ENCODE measurements around the gene OPCML. TPM values are rescaled to one million over a fixed set of nuclear protein-coding genes. Genes with fewer than 3 reads are reported as not detected.

OPCML gene
- total RNA-seq, 1 experiment from 2014 or later = not detected

- intact Hi-C loops (cut with micrococcal nuclease) = loop anchor here (5.0 kb wide), 1 partner anchor 703 kb away; no protein-coding TSS in a partner anchor
- no peak overlapping the region for H3K4me3 ChIP-seq (ENCODE audit: low read length)
- no peak overlapping the region for H2AFZ ChIP-seq (ENCODE audit: low read length)
- H3K27me3 ChIP-seq (ENCODE audit: low read length) = no peaks in the 10 kb centered on the region
- no peaks in the 10 kb centered on the region for H3K79me2 ChIP-seq (ENCODE audit: low read length)
- 0 out of 2 replicates have a peak, but pooled peaks cover 12% of the 10 kb centered on the region for H3K9me3 ChIP-seq (ENCODE audit: low read length)
- no peak overlapping the region for H3K9ac ChIP-seq (ENCODE audit: low read length)
- no peak overlapping the region for H3K27ac ChIP-seq (ENCODE audit: low read length)
- H3K36me3 ChIP-seq (ENCODE audit: low read depth, low read length) = no peaks in the 10 kb centered on the region
- POLR2A ChIA-PET (ENCODE audit: unreplicated experiment) = no interaction called here
- no peaks in the 10 kb centered on the region for H3K9me2 ChIP-seq (replicated peaks; ENCODE audit: low read length)
- ATAC-seq (no peak), DNase-seq (peak; percentile 30)
- H4K20me1 ChIP-seq (ENCODE audit: low read length) = no peaks in the 10 kb centered on the region
- TF ChIP-seq EZH2 (IDR thresholded peaks at IDR 0.05; ENCODE audit: low read length, unreplicated experiment) = no peak
- TF ChIP-seq, protein P1, sequence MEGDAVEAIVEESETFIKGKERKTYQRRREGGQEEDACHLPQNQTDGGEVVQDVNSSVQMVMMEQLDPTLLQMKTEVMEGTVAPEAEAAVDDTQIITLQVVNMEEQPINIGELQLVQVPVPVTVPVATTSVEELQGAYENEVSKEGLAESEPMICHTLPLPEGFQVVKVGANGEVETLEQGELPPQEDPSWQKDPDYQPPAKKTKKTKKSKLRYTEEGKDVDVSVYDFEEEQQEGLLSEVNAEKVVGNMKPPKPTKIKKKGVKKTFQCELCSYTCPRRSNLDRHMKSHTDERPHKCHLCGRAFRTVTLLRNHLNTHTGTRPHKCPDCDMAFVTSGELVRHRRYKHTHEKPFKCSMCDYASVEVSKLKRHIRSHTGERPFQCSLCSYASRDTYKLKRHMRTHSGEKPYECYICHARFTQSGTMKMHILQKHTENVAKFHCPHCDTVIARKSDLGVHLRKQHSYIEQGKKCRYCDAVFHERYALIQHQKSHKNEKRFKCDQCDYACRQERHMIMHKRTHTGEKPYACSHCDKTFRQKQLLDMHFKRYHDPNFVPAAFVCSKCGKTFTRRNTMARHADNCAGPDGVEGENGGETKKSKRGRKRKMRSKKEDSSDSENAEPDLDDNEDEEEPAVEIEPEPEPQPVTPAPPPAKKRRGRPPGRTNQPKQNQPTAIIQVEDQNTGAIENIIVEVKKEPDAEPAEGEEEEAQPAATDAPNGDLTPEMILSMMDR (conservative IDR thresholded peaks at IDR 0.05; ENCODE audit: low read depth, low read length) = peak; percentile 71
- TF ChIP-seq EZH2phosphoT487 (IDR thresholded peaks at IDR 0.05; ENCODE audit: borderline replicate concordance, low read length) = no peak
- BruUV-seq (replicated peaks) = no TSS peak
- no peak overlapping the region for H3K4me2 ChIP-seq (ENCODE audit: low read length)
- H3F3A ChIP-seq (ENCODE audit: low read length, unreplicated experiment) = no peaks in the 10 kb centered on the region
- CTCF ChIA-PET = interaction anchor here (0.7 kb wide), 1 partner anchor 701 kb away, joined by 5 read pairs; no protein-coding TSS in a partner anchor
- no peaks in the 10 kb centered on the region for H3K4me1 ChIP-seq (ENCODE audit: insufficient read depth, low read length)
Observed at GRCh38 chr11:133134314-133135173, 397.8 kb downstream of the OPCML start.

DNA sequence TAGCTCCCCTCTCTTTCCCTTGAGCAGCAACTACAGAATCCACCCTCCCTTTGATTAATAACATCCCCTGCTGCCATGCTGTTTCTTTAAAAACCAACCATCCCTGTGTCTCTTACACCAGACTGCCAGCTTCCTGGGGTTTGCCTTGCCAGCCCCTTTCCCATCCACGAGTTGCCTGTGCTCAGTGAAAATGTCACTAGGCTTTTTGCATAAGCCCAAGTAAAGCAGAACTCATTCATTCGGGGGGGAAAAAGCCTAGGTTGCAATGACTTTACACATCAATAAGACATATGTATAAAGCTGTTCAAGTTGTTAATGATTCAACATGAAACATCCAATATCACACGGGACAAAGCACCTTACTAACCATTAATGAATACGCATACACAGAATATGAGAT, 398.7 kb downstream of the OPCML start:
- no peaks in the 10 kb centered on the region for H3K79me2 ChIP-seq (ENCODE audit: low read length)
- no peak overlapping the region for H3K4me2 ChIP-seq (ENCODE audit: low read length)
- H3K27ac ChIP-seq (ENCODE audit: low read length) = no peak overlapping the region
- intact Hi-C loops (cut with micrococcal nuclease) = loop anchor here (5.0 kb wide), 1 partner anchor 704 kb away; no protein-coding TSS in a partner anchor
- no TSS peak for BruUV-seq (replicated peaks)
- H3K4me3 ChIP-seq (ENCODE audit: low read length) = no peak overlapping the region
- POLR2A ChIA-PET (ENCODE audit: unreplicated experiment) = no interaction called here
- no peaks in the 10 kb centered on the region for H3K4me1 ChIP-seq (ENCODE audit: insufficient read depth, low read length)
- no peaks in the 10 kb centered on the region for H3F3A ChIP-seq (ENCODE audit: low read length, unreplicated experiment)
- no peaks in the 10 kb centered on the region for H3K27me3 ChIP-seq (ENCODE audit: low read length)
- CTCF ChIA-PET = no interaction called here
- no peak overlapping the region for H2AFZ ChIP-seq (ENCODE audit: low read length)
- DNase-seq (no peak), ATAC-seq (no peak)
- no peaks in the 10 kb centered on the region for H4K20me1 ChIP-seq (ENCODE audit: low read length)
- H3K9ac ChIP-seq (ENCODE audit: low read length) = no peak overlapping the region
- TF ChIP-seq, protein P1 (conservative IDR thresholded peaks at IDR 0.05; ENCODE audit: low read depth, low read length) = no peak
- TF ChIP-seq EZH2phosphoT487 (IDR thresholded peaks at IDR 0.05; ENCODE audit: borderline replicate concordance, low read length) = no peak
- no peak for TF ChIP-seq EZH2 (IDR thresholded peaks at IDR 0.05; ENCODE audit: low read length, unreplicated experiment)
- H3K36me3 ChIP-seq (ENCODE audit: low read depth, low read length) = no peaks in the 10 kb centered on the region
- 0 out of 2 replicates have a peak, but pooled peaks cover 17% of the 10 kb centered on the region for H3K9me3 ChIP-seq (ENCODE audit: low read length)
- no peaks in the 10 kb centered on the region for H3K9me2 ChIP-seq (replicated peaks; ENCODE audit: low read length)

DNA sequence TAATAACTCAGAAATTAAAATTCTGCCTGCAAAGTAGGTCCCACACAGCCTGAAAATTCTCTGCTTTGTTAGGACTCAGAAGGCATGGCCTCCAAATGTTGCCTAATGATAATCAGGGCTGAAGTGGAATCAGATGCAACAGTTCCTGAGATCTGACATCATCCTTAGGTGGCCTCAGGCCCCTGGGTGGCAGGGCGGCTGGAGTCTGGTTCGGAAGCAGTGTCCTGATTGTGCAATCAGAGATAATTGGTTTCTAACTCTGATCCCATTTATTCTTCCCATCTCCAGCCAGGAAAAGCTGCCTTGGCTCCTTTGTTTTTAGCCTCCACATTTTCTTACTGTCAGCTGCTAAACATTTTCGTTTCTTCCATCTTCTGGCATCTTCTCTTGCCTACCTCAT, 399.3 kb downstream of the OPCML start:
- Histone ChIP-seq H3K27ac (ENCODE audit: low read length) (no peak overlapping the region), H3K4me2 (ENCODE audit: low read length) (no peak overlapping the region), H3K4me3 (ENCODE audit: low read length) (no peak overlapping the region), H3K27me3 (ENCODE audit: low read length) (no peaks in the 10 kb centered on the region), H3K79me2 (ENCODE audit: low read length) (no peaks in the 10 kb centered on the region), H4K20me1 (ENCODE audit: low read length) (no peaks in the 10 kb centered on the region), H3K4me1 (ENCODE audit: insufficient read depth, low read length) (no peaks in the 10 kb centered on the region), H3K36me3 (ENCODE audit: low read depth, low read length) (no peaks in the 10 kb centered on the region), H3K9me3 (ENCODE audit: low read length) (0 out of 2 replicates have a peak, but pooled peaks cover 17% of the 10 kb centered on the region), H2AFZ (ENCODE audit: low read length) (no peak overlapping the region), H3K9me2 (replicated peaks; ENCODE audit: low read length) (no peaks in the 10 kb centered on the region), H3K9ac (ENCODE audit: low read length) (no peak overlapping the region), H3F3A (ENCODE audit: low read length, unreplicated experiment) (no peaks in the 10 kb centered on the region)
- POLR2A ChIA-PET (ENCODE audit: unreplicated experiment) = no interaction called here
- no TSS peak for BruUV-seq (replicated peaks)
- CTCF ChIA-PET = no interaction called here
- DNase-seq (no peak), ATAC-seq (no peak)
- intact Hi-C loops (cut with micrococcal nuclease) = loop anchor here (5.0 kb wide), 1 partner anchor 704 kb away; no protein-coding TSS in a partner anchor
- TF ChIP-seq EZH2 (IDR thresholded peaks at IDR 0.05; ENCODE audit: low read length, unreplicated experiment) (no peak), EZH2phosphoT487 (IDR thresholded peaks at IDR 0.05; ENCODE audit: borderline replicate concordance, low read length) (no peak)
- TF ChIP-seq, protein P1 (conservative IDR thresholded peaks at IDR 0.05; ENCODE audit: low read depth, low read length) = no peak

Data from PC-3 (cell line).